GM12878 (cell line): Measurements from ENCODE around the gene FBLIM1.

Source experiments
- CTCF ChIP-seq, 3 experiments: IDR thresholded peaks in 2 of 3; conservative IDR thresholded peaks in 1 of 3; 2 replicates each; pipeline ENCODE4 v1.5.1; 2011; ENCODE audit warnings: low read depth in 3 of 3, low read length in 3 of 3, mild to moderate bottlenecking in 3 of 3, control low read depth in 2 of 3, moderate library complexity in 2 of 3, inconsistent platforms in 1 of 3, mixed read lengths in 1 of 3; ENCODE audit not compliant: control insufficient read depth in 2 of 3, insufficient read depth in 1 of 3; ENCODE audit errors: extremely low read depth in 1 of 3
- IRF3 ChIP-seq: fragments of 450-650 bp; IDR thresholded peaks from 2 replicates; pipeline ENCODE4 v1.6.1; 2014; ENCODE audit warnings: mild to moderate bottlenecking
- POLR2A ChIP-seq: IDR thresholded peaks from 2 replicates; pipeline ENCODE4 v1.6.1; 2011; ENCODE audit warnings: low read depth, mild to moderate bottlenecking, low read length
- POLR2AphosphoS2 ChIP-seq: IDR thresholded peaks from 2 replicates; pipeline ENCODE4 v1.6.1; 2011; ENCODE audit warnings: low read depth, mild to moderate bottlenecking, low read length, improper control_type of control experiment, moderate library complexity
- ZNF274 ChIP-seq: IDR thresholded peaks from one replicate; pipeline ENCODE4 v1.8.0; 2011; ENCODE audit not compliant: insufficient read length, insufficient read depth
- ZNF384 ChIP-seq: IDR thresholded peaks from 2 replicates; pipeline ENCODE4 v1.6.1; 2012; ENCODE audit warnings: low read depth, mild to moderate bottlenecking, low read length, improper control_type of control experiment, borderline replicate concordance

DNA sequence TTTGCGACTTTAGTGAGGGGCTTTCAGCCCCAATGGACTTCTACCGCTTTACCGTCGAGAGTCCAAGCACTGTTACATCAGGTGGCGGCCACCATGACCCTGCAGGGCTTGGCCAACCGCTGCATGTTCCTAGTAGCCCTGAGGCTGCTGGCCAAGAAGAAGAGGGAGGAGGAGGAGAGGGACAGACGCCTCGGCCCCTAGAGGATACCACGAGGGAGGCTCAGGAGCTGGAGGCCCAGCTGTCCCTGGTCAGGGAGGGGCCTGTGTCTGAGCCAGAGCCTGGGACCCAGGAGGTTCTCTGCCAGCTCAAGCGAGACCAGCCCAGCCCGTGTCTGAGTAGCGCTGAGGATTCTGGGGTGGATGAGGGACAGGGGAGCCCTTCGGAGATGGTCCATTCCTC lies 31.2 kb upstream of the FBLIM1 start:
- TF ChIP-seq POLR2AphosphoS2 (no peak), ZNF384 (no peak), CTCF (IDR thresholded peaks at IDR 0.05 in 2 of 3, conservative IDR thresholded peaks at IDR 0.05 in 1 of 3; ENCODE audit: control insufficient read depth in 2 of 3, extremely low read depth in 1 of 3, insufficient read depth in 1 of 3, low read depth in 3 of 3, low read length in 3 of 3) (no peak), IRF3 (no peak), POLR2A (no peak), ZNF274 (no peak)
